ENCODE measurements around the gene TNK2.

DNA sequence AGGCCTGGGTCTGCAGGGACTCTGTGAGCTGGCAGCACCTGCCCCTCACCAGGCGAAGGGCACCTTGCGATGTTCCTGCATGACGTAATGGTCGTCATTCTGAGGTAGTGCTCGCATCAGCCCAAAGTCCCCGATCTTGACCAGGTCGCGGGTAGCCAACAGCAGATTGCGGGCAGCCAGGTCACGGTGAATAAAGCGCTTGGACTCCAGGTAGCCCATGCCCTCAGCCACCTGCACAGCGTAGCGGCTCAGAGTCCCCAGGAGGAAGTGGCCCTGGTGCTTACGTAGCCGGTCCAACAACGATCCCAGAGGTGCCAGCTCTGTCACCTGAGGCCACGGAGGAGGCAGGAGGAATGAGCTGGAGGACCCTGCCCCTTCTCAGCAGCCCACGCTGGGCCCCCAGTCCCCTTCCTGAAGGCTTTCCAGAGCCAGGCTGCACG, 26.3 kb downstream of the TNK2 start:
- TF ChIP-seq POLR2A (IDR thresholded peaks at IDR 0.05) (no peak), CTCF (IDR thresholded peaks at IDR 0.05 in 4 of 5, conservative IDR thresholded peaks at IDR 0.05 in 1 of 5) (no peak)

All from gastrocnemius medialis (tissue), 4 donors.